Measurements from ENCODE around the gene OGT. TPM values are rescaled to one million over a fixed set of nuclear protein-coding genes. Genes with fewer than 3 reads are reported as not detected.
"Not testable (repeated sequence)": the region's sequence is repeated elsewhere in the genome, so short reads cannot be mapped to it uniquely, and the experiment has no call there.

Gene OGT
- polyA plus RNA-seq, 6 donors from 2014 or later, result 17.5 to 39.7 (median 29.0) TPM

- no peaks in the 10 kb centered on the region for H3K9me3 Mint-ChIP-seq
- H3K27me3 Mint-ChIP-seq, result no peaks in the 10 kb centered on the region
- H3K27ac Mint-ChIP-seq, result peak overlapping the region in 1 of 6 donors; percentile 29
- H3K4me1 Mint-ChIP-seq, result peaks cover 14 to 26% (median 25%) of the 10 kb centered on the region in 3 donors
- no peaks in the 10 kb centered on the region for H3K36me3 Mint-ChIP-seq
- no peak overlapping the region for H3K4me3 Mint-ChIP-seq
- DNase-seq, result no peak
- no peak for ATAC-seq (ENCODE audit: low read depth in 2 of 2)
These were observed 10.4 kb downstream of the OGT start for GRCh38 chrX:71543316-71543715.

- Mint-ChIP-seq H3K36me3 (no peaks in the 10 kb centered on the region), H3K4me1 (peaks cover 12 to 21% (median 14%) of the 10 kb centered on the region in 3 donors), H3K4me3 (peak overlapping the region in 1 of 8 donors; percentile 10), H3K9me3 (no peaks in the 10 kb centered on the region), H3K27ac (peak overlapping the region in 2 of 6 donors; percentile 7 to 31), H3K27me3 (no peaks in the 10 kb centered on the region)
- ATAC-seq (ENCODE audit: low read depth in 2 of 2), result no peak
- DNase-seq, result no peak
These were observed 12.5 kb downstream of the OGT start for GRCh38 chrX:71545364-71545763.

GRCh38 chrX:71546879-71547278 is 14.0 kb downstream of the OGT start:
- no peak for ATAC-seq (ENCODE audit: low read depth in 2 of 2)
- Mint-ChIP-seq H3K27me3 (no peaks in the 10 kb centered on the region), H3K27ac (no peak overlapping the region), H3K4me1 (peaks cover 5 to 9% (median 7%) of the 10 kb centered on the region in 3 donors), H3K9me3 (no peaks in the 10 kb centered on the region), H3K36me3 (no peaks in the 10 kb centered on the region), H3K4me3 (no peak overlapping the region)
- no peak for DNase-seq

- Mint-ChIP-seq H3K4me1 (peaks cover 1 to 7% (median 5%) of the 10 kb centered on the region in 3 donors), H3K9me3 (no peaks in the 10 kb centered on the region), H3K4me3 (no peak overlapping the region), H3K27ac (no peak overlapping the region), H3K27me3 (no peaks in the 10 kb centered on the region), H3K36me3 (no peaks in the 10 kb centered on the region)
- DNase-seq (no peak), ATAC-seq (ENCODE audit: low read depth in 2 of 2) (no peak)
These were observed 14.4 kb downstream of the OGT start for GRCh38 chrX:71547339-71547738.

GRCh38 chrX:71549986-71550385 is 17.1 kb downstream of the OGT start:
- Mint-ChIP-seq H3K4me1 (peaks cover 0 to 4% (median 0%) of the 10 kb centered on the region in 3 donors), H3K36me3 (no peaks in the 10 kb centered on the region), H3K27me3 (no peaks in the 10 kb centered on the region), H3K4me3 (no peak overlapping the region), H3K27ac (no peak overlapping the region), H3K9me3 (no peaks in the 10 kb centered on the region)
- DNase-seq (no peak), ATAC-seq (ENCODE audit: low read depth in 2 of 2) (no peak)

- no peak overlapping the region for H3K27ac Mint-ChIP-seq
- no peaks in the 10 kb centered on the region for H3K27me3 Mint-ChIP-seq
- H3K36me3 Mint-ChIP-seq, result no peaks in the 10 kb centered on the region
- ATAC-seq (ENCODE audit: low read depth in 2 of 2) (no peak), DNase-seq (no peak)
- H3K4me1 Mint-ChIP-seq, result peaks cover 0 to 4% (median 0%) of the 10 kb centered on the region in 3 donors
- H3K9me3 Mint-ChIP-seq, result no peaks in the 10 kb centered on the region
- no peak overlapping the region for H3K4me3 Mint-ChIP-seq
These were observed 17.7 kb downstream of the OGT start for GRCh38 chrX:71550578-71550977.

GRCh38 chrX:71556036-71556435 is 23.1 kb downstream of the OGT start:
- Mint-ChIP-seq H3K36me3 (peaks cover 0 to 4% of the 10 kb centered on the region in 2 donors), H3K27me3 (no peaks in the 10 kb centered on the region), H3K27ac (no peak overlapping the region), H3K9me3 (peaks cover 0 to 2% (median 0%) of the 10 kb centered on the region in 7 donors), H3K4me3 (no peak overlapping the region), H3K4me1 (no peaks in the 10 kb centered on the region)
- ATAC-seq (ENCODE audit: low read depth in 2 of 2) (no peak), DNase-seq (no peak)

- Mint-ChIP-seq H3K36me3 (peaks cover 4 to 8% of the 10 kb centered on the region in 2 donors), H3K9me3 (peaks cover 0 to 2% (median 0%) of the 10 kb centered on the region in 7 donors), H3K4me1 (no peaks in the 10 kb centered on the region), H3K27me3 (no peaks in the 10 kb centered on the region), H3K27ac (no peak overlapping the region), H3K4me3 (no peak overlapping the region)
- ATAC-seq (ENCODE audit: low read depth in 2 of 2) (no peak), DNase-seq (no peak)
These were observed 26.0 kb downstream of the OGT start for GRCh38 chrX:71558920-71559319.

- H3K4me3 Mint-ChIP-seq; DNase-seq; ATAC-seq (ENCODE audit: low read depth in 2 of 2); H3K9me3 Mint-ChIP-seq; H3K27me3 Mint-ChIP-seq; H3K4me1 Mint-ChIP-seq: not testable (repeated sequence)
- peak overlapping the region in 1 of 6 donors; percentile 66 for H3K27ac Mint-ChIP-seq
- peaks cover 4 to 10% of the 10 kb centered on the region in 2 donors for H3K36me3 Mint-ChIP-seq
These were observed 26.9 kb downstream of the OGT start for GRCh38 chrX:71559773-71560172.

GRCh38 chrX:71563921-71564320 is 31.0 kb downstream of the OGT start:
- Mint-ChIP-seq H3K4me3 (no peak overlapping the region), H3K4me1 (no peaks in the 10 kb centered on the region), H3K27me3 (no peaks in the 10 kb centered on the region), H3K36me3 (peaks cover 0 to 10% of the 10 kb centered on the region in 2 donors), H3K27ac (peak overlapping the region in 1 of 6 donors; percentile 25), H3K9me3 (no peaks in the 10 kb centered on the region)
- DNase-seq (no peak), ATAC-seq (ENCODE audit: low read depth in 2 of 2) (no peak)

GRCh38 chrX:71565474-71566041 is 32.7 kb downstream of the OGT start:
- no peak for ATAC-seq (ENCODE audit: low read depth in 2 of 2)
- DNase-seq, result no peak
- H3K4me1 Mint-ChIP-seq, result no peaks in the 10 kb centered on the region
- H3K4me3 Mint-ChIP-seq, result no peak overlapping the region
- no peaks in the 10 kb centered on the region for H3K9me3 Mint-ChIP-seq
- H3K27me3 Mint-ChIP-seq, result no peaks in the 10 kb centered on the region
- no peak overlapping the region for H3K27ac Mint-ChIP-seq
- H3K36me3 Mint-ChIP-seq, result peaks cover 0 to 10% of the 10 kb centered on the region in 2 donors

- DNase-seq; ATAC-seq (ENCODE audit: low read depth in 2 of 2); H3K36me3 Mint-ChIP-seq; H3K4me3 Mint-ChIP-seq; H3K27me3 Mint-ChIP-seq; H3K4me1 Mint-ChIP-seq; H3K9me3 Mint-ChIP-seq: not testable (repeated sequence)
- H3K27ac Mint-ChIP-seq, result peak overlapping the region in 1 of 6 donors; percentile 58
These were observed 38.5 kb downstream of the OGT start for GRCh38 chrX:71571390-71571789.

GRCh38 chrX:71573590-71573989 is 40.7 kb downstream of the OGT start:
- Mint-ChIP-seq H3K9me3 (no peaks in the 10 kb centered on the region), H3K27me3 (no peaks in the 10 kb centered on the region), H3K36me3 (no peaks in the 10 kb centered on the region), H3K27ac (no peak overlapping the region), H3K4me1 (peaks cover 0 to 4% (median 0%) of the 10 kb centered on the region in 3 donors), H3K4me3 (no peak overlapping the region)
- DNase-seq, result no peak
- ATAC-seq (ENCODE audit: low read depth in 2 of 2), result no peak

GRCh38 chrX:71577682-71578081 is 44.8 kb downstream of the OGT start:
- no peaks in the 10 kb centered on the region for H3K36me3 Mint-ChIP-seq
- H3K27ac Mint-ChIP-seq, result peak overlapping the region in 1 of 6 donors; percentile 47
- no peak overlapping the region for H3K4me3 Mint-ChIP-seq
- ATAC-seq (ENCODE audit: low read depth in 2 of 2) (no peak), DNase-seq (no peak)
- peaks cover 0 to 9% (median 0%) of the 10 kb centered on the region in 3 donors for H3K4me1 Mint-ChIP-seq
- no peaks in the 10 kb centered on the region for H3K9me3 Mint-ChIP-seq
- no peaks in the 10 kb centered on the region for H3K27me3 Mint-ChIP-seq
